Activated CD8-positive, alpha-beta T cell treated with anti-CD3 and anti-CD28 coated beads for 36 hours (primary cell): Measurements from ENCODE around the gene ZFHX3. TPM values are rescaled to one million over a fixed set of nuclear protein-coding genes. Genes with fewer than 3 reads are reported as not detected.

Experiments
- ATAC-seq: fragments of 200-7000 bp; cut with Tn5 transposase; one replicate; pipeline ENCODE4 v1.10.0; 2021; ENCODE audit warnings: mild to moderate bottlenecking, moderate library complexity
- CTCF ChIA-PET: fragments of 350-600 bp; sonication (Branson Sonifier 250); formaldehyde crosslinking; loops from one replicate; lab custom pipeline; 2021; ENCODE audit warnings: antibody characterized with exemption; lab: Charles Lee
- POLR2A ChIA-PET: fragments of 350-600 bp; sonication (Branson Sonifier 250); formaldehyde crosslinking; loops from one replicate; lab custom pipeline; 2021; ENCODE audit warnings: antibody characterized with exemption; lab: Charles Lee
- DNase-seq: peaks from one replicate; pipeline ENCODE4 v3.0.0-alpha.2; 2020
- H3K27ac Mint-ChIP-seq: one replicate; pipeline ENCODE4 v1.8.0; 2021; ENCODE audit warnings: mild to moderate bottlenecking, mixed read lengths
- H3K27me3 Mint-ChIP-seq: one replicate; pipeline ENCODE4 v1.8.0; 2021; ENCODE audit warnings: mixed read lengths
- H3K36me3 Mint-ChIP-seq: one replicate; pipeline ENCODE4 v1.8.0; 2021; ENCODE audit warnings: low read depth, mixed read lengths
- H3K4me1 Mint-ChIP-seq: one replicate; pipeline ENCODE4 v1.8.0; 2021; ENCODE audit warnings: low read depth, mixed read lengths
- H3K4me3 Mint-ChIP-seq: one replicate; pipeline ENCODE4 v1.8.0; 2021; ENCODE audit warnings: mild to moderate bottlenecking, moderate library complexity, mixed read lengths
- H3K9me3 Mint-ChIP-seq: one replicate; pipeline ENCODE4 v1.8.0; 2021; ENCODE audit warnings: mixed read lengths
- CTCF ChIP-seq: fragments of 200-600 bp; IDR thresholded peaks from one replicate; pipeline ENCODE4 v1.8.0; 2022; ENCODE audit warnings: antibody characterized with exemption, mild to moderate bottlenecking
- intact Hi-C: fragments of 100-400 bp; cut with micrococcal nuclease; formaldehyde crosslinking; loops from one replicate; pipeline ENCODE4 v1.10.0; 2022
- total RNA-seq, 2 experiments: library from RNA; stranded (reverse); gene quantifications; one replicate each; pipeline ENCODE4 v1.2.3, GENCODE V29; 2021

Gene ZFHX3
- total RNA-seq, 2 experiments from 2014 or later = 0.16 to 0.25 TPM

- no peaks in the 10 kb centered on the region for H3K27me3 Mint-ChIP-seq
- H3K27ac Mint-ChIP-seq = no peak overlapping the region
- H3K36me3 Mint-ChIP-seq = no peaks in the 10 kb centered on the region
- H3K9me3 Mint-ChIP-seq = no peaks in the 10 kb centered on the region
- CTCF ChIA-PET = no interaction called here
- POLR2A ChIA-PET = no interaction called here
- no peak for TF ChIP-seq CTCF
- no peaks in the 10 kb centered on the region for H3K4me1 Mint-ChIP-seq
- DNase-seq (no peak), ATAC-seq (no peak)
- intact Hi-C loops = no loop called here
- H3K4me3 Mint-ChIP-seq = no peak overlapping the region
Measured at GRCh38 chr16:72977127-72977526, 70.8 kb downstream of the ZFHX3 start.

- Mint-ChIP-seq H3K9me3 (no peaks in the 10 kb centered on the region), H3K27ac (no peak overlapping the region), H3K4me1 (no peaks in the 10 kb centered on the region), H3K27me3 (no peaks in the 10 kb centered on the region), H3K36me3 (no peaks in the 10 kb centered on the region), H3K4me3 (no peak overlapping the region)
- no peak for DNase-seq
- ATAC-seq = no peak
- no peak for TF ChIP-seq CTCF
- POLR2A ChIA-PET = no interaction called here
- CTCF ChIA-PET = interaction anchor here (1.0 kb wide), 1 partner anchor 144 kb away, joined by 3 read pairs; no protein-coding TSS in a partner anchor
- intact Hi-C loops = no loop called here
Measured at GRCh38 chr16:72976438-72977064, 71.4 kb downstream of the ZFHX3 start.

- intact Hi-C loops = no loop called here
- no peak overlapping the region for H3K4me3 Mint-ChIP-seq
- no peak for ATAC-seq
- ChIA-PET POLR2A (no interaction called here), CTCF (interaction anchor here (1.0 kb wide), 1 partner anchor 144 kb away, joined by 3 read pairs; no protein-coding TSS in a partner anchor)
- H3K27me3 Mint-ChIP-seq = no peaks in the 10 kb centered on the region
- no peak overlapping the region for H3K27ac Mint-ChIP-seq
- TF ChIP-seq CTCF = no peak
- no peaks in the 10 kb centered on the region for H3K9me3 Mint-ChIP-seq
- H3K4me1 Mint-ChIP-seq = no peaks in the 10 kb centered on the region
- no peak for DNase-seq
- H3K36me3 Mint-ChIP-seq = no peaks in the 10 kb centered on the region
Measured at GRCh38 chr16:72975809-72976437, 72.0 kb downstream of the ZFHX3 start.

GRCh38 chr16:72974142-72974769 lies 73.7 kb downstream of the ZFHX3 start:
- Mint-ChIP-seq H3K9me3 (no peaks in the 10 kb centered on the region), H3K27ac (no peak overlapping the region), H3K4me1 (no peaks in the 10 kb centered on the region), H3K4me3 (no peak overlapping the region), H3K27me3 (no peaks in the 10 kb centered on the region), H3K36me3 (no peaks in the 10 kb centered on the region)
- ChIA-PET CTCF (no interaction called here), POLR2A (no interaction called here)
- no peak for DNase-seq
- no peak for TF ChIP-seq CTCF
- intact Hi-C loops = no loop called here
- ATAC-seq = no peak
